ENCODE data around the gene SLC35F3.

Gene SLC35F3

DNA sequence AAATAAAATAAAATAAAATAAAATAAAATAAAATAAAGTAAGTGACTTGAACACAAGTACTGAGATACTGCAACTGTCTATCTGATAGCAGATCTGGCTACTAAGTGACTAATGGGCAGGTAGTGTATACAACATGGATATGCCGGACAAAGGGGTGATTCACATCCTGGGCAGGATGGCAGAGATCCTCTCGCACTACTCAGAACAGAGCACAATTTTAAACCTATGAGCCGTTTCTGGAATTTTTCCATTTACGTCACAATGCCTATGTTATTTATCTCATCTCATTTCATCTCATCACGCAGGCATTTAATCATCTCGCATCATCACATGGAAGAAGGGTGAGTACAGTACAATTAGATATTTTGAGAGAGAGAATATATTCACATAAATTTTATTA, 235.5 kb downstream of the SLC35F3 start:
- TF ChIP-seq EZH2phosphoT487 (IDR thresholded peaks at IDR 0.05; ENCODE audit: borderline replicate concordance, low read length): no peak
- TF ChIP-seq, protein P1, sequence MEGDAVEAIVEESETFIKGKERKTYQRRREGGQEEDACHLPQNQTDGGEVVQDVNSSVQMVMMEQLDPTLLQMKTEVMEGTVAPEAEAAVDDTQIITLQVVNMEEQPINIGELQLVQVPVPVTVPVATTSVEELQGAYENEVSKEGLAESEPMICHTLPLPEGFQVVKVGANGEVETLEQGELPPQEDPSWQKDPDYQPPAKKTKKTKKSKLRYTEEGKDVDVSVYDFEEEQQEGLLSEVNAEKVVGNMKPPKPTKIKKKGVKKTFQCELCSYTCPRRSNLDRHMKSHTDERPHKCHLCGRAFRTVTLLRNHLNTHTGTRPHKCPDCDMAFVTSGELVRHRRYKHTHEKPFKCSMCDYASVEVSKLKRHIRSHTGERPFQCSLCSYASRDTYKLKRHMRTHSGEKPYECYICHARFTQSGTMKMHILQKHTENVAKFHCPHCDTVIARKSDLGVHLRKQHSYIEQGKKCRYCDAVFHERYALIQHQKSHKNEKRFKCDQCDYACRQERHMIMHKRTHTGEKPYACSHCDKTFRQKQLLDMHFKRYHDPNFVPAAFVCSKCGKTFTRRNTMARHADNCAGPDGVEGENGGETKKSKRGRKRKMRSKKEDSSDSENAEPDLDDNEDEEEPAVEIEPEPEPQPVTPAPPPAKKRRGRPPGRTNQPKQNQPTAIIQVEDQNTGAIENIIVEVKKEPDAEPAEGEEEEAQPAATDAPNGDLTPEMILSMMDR (IDR thresholded peaks at IDR 0.05; ENCODE audit: low read depth, low read length, poor library complexity, severe bottlenecking): no peak
- Histone ChIP-seq H3K27ac (ENCODE audit: low read depth, low read length) (no peak overlapping the region), H3K27me3 (ENCODE audit: control insufficient read depth, low read length) (no peaks in the 10 kb centered on the region), H3K4me1 (ENCODE audit: control insufficient read depth, low read length) (no peaks in the 10 kb centered on the region), H3K9me2 (replicated peaks; ENCODE audit: control insufficient read depth, low read length) (no peaks in the 10 kb centered on the region), H3K36me3 (ENCODE audit: control insufficient read depth, low read length) (no peaks in the 10 kb centered on the region), H3F3A (ENCODE audit: control insufficient read depth, insufficient read depth) (no peaks in the 10 kb centered on the region), H3K4me2 (ENCODE audit: low read length) (no peak overlapping the region), H3K9me3 (ENCODE audit: control insufficient read depth, insufficient read depth, low read length) (no peaks in the 10 kb centered on the region), H3K4me3 (ENCODE audit: low read length) (no peak overlapping the region), H4K20me1 (ENCODE audit: control insufficient read depth, insufficient read depth, low read depth, low read length) (no peaks in the 10 kb centered on the region), H3K79me2 (ENCODE audit: control insufficient read depth, low read length) (no peaks in the 10 kb centered on the region)

DNA sequence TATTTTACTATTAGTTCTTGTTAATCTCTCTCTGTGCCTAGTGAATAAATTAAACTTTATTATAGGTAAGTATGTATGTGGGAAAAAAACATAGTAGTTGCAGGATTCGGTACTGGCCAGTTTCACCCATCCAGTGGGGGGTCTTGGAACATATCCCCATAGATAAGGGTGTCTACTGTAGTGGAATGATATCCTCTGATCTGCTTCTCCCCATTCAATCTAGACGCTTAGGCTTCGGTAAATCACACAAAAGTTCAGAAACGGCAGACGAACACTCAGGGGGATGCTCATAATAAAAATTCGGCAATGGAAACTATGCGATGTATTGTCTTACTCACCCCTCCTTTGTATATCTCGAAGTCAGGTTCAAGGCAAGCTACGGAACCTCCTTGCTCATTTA, 235.9 kb downstream of the SLC35F3 start:
- H3K27ac ChIP-seq (ENCODE audit: low read depth, low read length): no peak overlapping the region
- no peaks in the 10 kb centered on the region for H3K4me1 ChIP-seq (ENCODE audit: control insufficient read depth, low read length)
- H3K4me2 ChIP-seq (ENCODE audit: low read length): no peak overlapping the region
- TF ChIP-seq, protein P1 (IDR thresholded peaks at IDR 0.05; ENCODE audit: low read depth, low read length, poor library complexity, severe bottlenecking): no peak
- no peak for TF ChIP-seq EZH2phosphoT487 (IDR thresholded peaks at IDR 0.05; ENCODE audit: borderline replicate concordance, low read length)
- no peaks in the 10 kb centered on the region for H3K79me2 ChIP-seq (ENCODE audit: control insufficient read depth, low read length)
- H3K9me2 ChIP-seq (replicated peaks; ENCODE audit: control insufficient read depth, low read length): no peaks in the 10 kb centered on the region
- no peaks in the 10 kb centered on the region for H3K9me3 ChIP-seq (ENCODE audit: control insufficient read depth, insufficient read depth, low read length)
- no peak overlapping the region for H3K4me3 ChIP-seq (ENCODE audit: low read length)
- H4K20me1 ChIP-seq (ENCODE audit: control insufficient read depth, insufficient read depth, low read depth, low read length): no peaks in the 10 kb centered on the region
- no peaks in the 10 kb centered on the region for H3K27me3 ChIP-seq (ENCODE audit: control insufficient read depth, low read length)
- H3K36me3 ChIP-seq (ENCODE audit: control insufficient read depth, low read length): no peaks in the 10 kb centered on the region
- H3F3A ChIP-seq (ENCODE audit: control insufficient read depth, insufficient read depth): no peaks in the 10 kb centered on the region

GRCh38 chr1:234141006-234141405, 236.5 kb downstream of the SLC35F3 start:
- H3F3A ChIP-seq (ENCODE audit: control insufficient read depth, insufficient read depth): no peaks in the 10 kb centered on the region
- H3K36me3 ChIP-seq (ENCODE audit: control insufficient read depth, low read length): no peaks in the 10 kb centered on the region
- no peaks in the 10 kb centered on the region for H3K9me2 ChIP-seq (replicated peaks; ENCODE audit: control insufficient read depth, low read length)
- no peak overlapping the region for H3K27ac ChIP-seq (ENCODE audit: low read depth, low read length)
- no peaks in the 10 kb centered on the region for H3K79me2 ChIP-seq (ENCODE audit: control insufficient read depth, low read length)
- no peaks in the 10 kb centered on the region for H4K20me1 ChIP-seq (ENCODE audit: control insufficient read depth, insufficient read depth, low read depth, low read length)
- H3K4me2 ChIP-seq (ENCODE audit: low read length): no peak overlapping the region
- H3K4me3 ChIP-seq (ENCODE audit: low read length): no peak overlapping the region
- no peaks in the 10 kb centered on the region for H3K9me3 ChIP-seq (ENCODE audit: control insufficient read depth, insufficient read depth, low read length)
- H3K27me3 ChIP-seq (ENCODE audit: control insufficient read depth, low read length): no peaks in the 10 kb centered on the region
- TF ChIP-seq EZH2phosphoT487 (IDR thresholded peaks at IDR 0.05; ENCODE audit: borderline replicate concordance, low read length): no peak
- TF ChIP-seq, protein P1 (IDR thresholded peaks at IDR 0.05; ENCODE audit: low read depth, low read length, poor library complexity, severe bottlenecking): no peak
- no peaks in the 10 kb centered on the region for H3K4me1 ChIP-seq (ENCODE audit: control insufficient read depth, low read length)

GRCh38 chr1:234143681-234144080, 239.2 kb downstream of the SLC35F3 start:
- Histone ChIP-seq H3K4me2 (ENCODE audit: low read length) (no peak overlapping the region), H3F3A (ENCODE audit: control insufficient read depth, insufficient read depth) (no peaks in the 10 kb centered on the region), H3K36me3 (ENCODE audit: control insufficient read depth, low read length) (no peaks in the 10 kb centered on the region), H3K79me2 (ENCODE audit: control insufficient read depth, low read length) (no peaks in the 10 kb centered on the region), H3K4me1 (ENCODE audit: control insufficient read depth, low read length) (no peaks in the 10 kb centered on the region), H3K9me2 (replicated peaks; ENCODE audit: control insufficient read depth, low read length) (no peaks in the 10 kb centered on the region), H3K4me3 (ENCODE audit: low read length) (no peak overlapping the region), H4K20me1 (ENCODE audit: control insufficient read depth, insufficient read depth, low read depth, low read length) (no peaks in the 10 kb centered on the region), H3K9me3 (ENCODE audit: control insufficient read depth, insufficient read depth, low read length) (peaks cover 3% of the 10 kb centered on the region; the same call in 1 of the 2 replicates), H3K27ac (ENCODE audit: low read depth, low read length) (no peak overlapping the region), H3K27me3 (ENCODE audit: control insufficient read depth, low read length) (no peaks in the 10 kb centered on the region)
- TF ChIP-seq, protein P1 (IDR thresholded peaks at IDR 0.05; ENCODE audit: low read depth, low read length, poor library complexity, severe bottlenecking): no peak
- no peak for TF ChIP-seq EZH2phosphoT487 (IDR thresholded peaks at IDR 0.05; ENCODE audit: borderline replicate concordance, low read length)
